Tibial nerve (tissue), 4 donors: ENCODE measurements around the gene ZNF622. TPM values are rescaled to one million over a fixed set of nuclear protein-coding genes. Genes with fewer than 3 reads are reported as not detected.

Source experiments
- DNase-seq, 2 donors: peaks; one replicate each; pipeline ENCODE4 v3.0.0-alpha.2; 2019; ENCODE audit warnings: low spot score in 2 of 2
- H3K27ac ChIP-seq, 4 donors: fragments of 200-600 bp; sonication (generic) in 3 of 4; one replicate each; pipeline ENCODE4 v1.5.1; 2017 to 2019; ENCODE audit warnings: mild to moderate bottlenecking in 1 of 4
- H3K27me3 ChIP-seq, 2 donors: fragments of 200-600 bp; sonication (generic) in 1 of 2; one replicate each; pipeline versions ENCODE4 v1.5.1 to v1.6.0; 2017 to 2019
- H3K36me3 ChIP-seq, 3 donors: fragments of 200-600 bp; sonication (generic); one replicate each; pipeline ENCODE4 v1.5.1; 2018 to 2019
- H3K4me1 ChIP-seq, 4 donors: fragments of 200-600 bp; sonication (generic) in 3 of 4; one replicate each; pipeline ENCODE4 v1.5.1; 2017 to 2019
- H3K4me3 ChIP-seq, 4 donors: fragments of 200-600 bp; sonication (generic) in 3 of 4; one replicate each; pipeline ENCODE4 v1.5.1; 2017 to 2019; ENCODE audit warnings: mild to moderate bottlenecking in 1 of 4, moderate library complexity in 1 of 4
- H3K9me3 ChIP-seq, 4 donors: fragments of 200-600 bp; sonication (generic) in 3 of 4; one replicate each; pipeline ENCODE4 v1.5.1; 2017 to 2019
- EP300 ChIP-seq, 2 donors: sonication (generic); formaldehyde crosslinking; IDR thresholded peaks; one replicate each; pipeline ENCODE4 v1.6.1; 2017; ENCODE audit warnings: antibody characterized with exemption in 2 of 2, mild to moderate bottlenecking in 1 of 2
- POLR2A ChIP-seq, 2 donors: fragments of 450-650 bp; IDR thresholded peaks; one replicate each; pipeline ENCODE4 v1.6.1; 2017; ENCODE audit warnings: antibody characterized with exemption in 2 of 2, mild to moderate bottlenecking in 2 of 2, moderate library complexity in 2 of 2
- WGBS, 2 donors: methylation state at CpG; one replicate each; pipeline ENCODE4 v1.1.5; 2018; 5-methylcytosine and 5-hydroxymethylcytosine counted together
- total RNA-seq, 4 donors: library from RNA; depleted of rRNA; stranded (reverse); fragments of >200 nt; gene quantifications; one replicate each; pipeline ENCODE4 v1.1.0, GENCODE V29; 2016
- TF ChIP-seq, protein P1 (sequence below), 5 experiments: fragments of 200-600 bp in 3 of 5; fragments of 450-650 bp in 2 of 5; sonication (generic) in 3 of 5; IDR thresholded peaks; one replicate each; pipeline ENCODE4 v1.5.1; 2016 to 2019; ENCODE audit warnings: antibody characterized with exemption in 5 of 5, mild to moderate bottlenecking in 3 of 5, moderate library complexity in 2 of 5

ZNF622 gene
- total RNA-seq, 4 donors from 2014 or later: 16.6 to 26.4 (median 23.8) TPM

DNA sequence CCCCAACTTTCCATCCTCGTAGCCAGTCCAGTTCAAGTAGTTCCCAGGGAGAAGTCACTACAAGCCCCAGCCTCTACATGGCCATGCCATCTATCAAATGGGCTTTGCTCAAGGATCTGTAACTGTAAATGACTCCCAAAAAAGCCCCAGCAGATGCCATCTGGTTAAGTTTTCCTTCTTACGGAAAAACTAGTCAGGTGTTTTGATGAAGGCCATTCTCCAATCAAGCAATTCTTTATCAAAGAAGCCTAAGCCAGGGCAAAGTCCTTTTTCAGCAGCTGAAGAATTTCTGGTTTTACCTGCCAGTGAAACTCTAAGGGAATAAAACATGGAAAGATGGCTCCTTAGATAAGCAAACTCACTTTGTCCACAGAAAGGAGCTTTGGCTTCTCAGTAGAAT, 21.9 kb upstream of the ZNF622 start:
- Histone ChIP-seq H3K9me3 (no peaks in the 10 kb centered on the region), H3K4me1 (peaks cover 0 to 5% (median 2%) of the 10 kb centered on the region in 4 donors)
- WGBS, 2 donors: 84 to 94% methylated on average over 2 of the region's 2 CpGs

DNA sequence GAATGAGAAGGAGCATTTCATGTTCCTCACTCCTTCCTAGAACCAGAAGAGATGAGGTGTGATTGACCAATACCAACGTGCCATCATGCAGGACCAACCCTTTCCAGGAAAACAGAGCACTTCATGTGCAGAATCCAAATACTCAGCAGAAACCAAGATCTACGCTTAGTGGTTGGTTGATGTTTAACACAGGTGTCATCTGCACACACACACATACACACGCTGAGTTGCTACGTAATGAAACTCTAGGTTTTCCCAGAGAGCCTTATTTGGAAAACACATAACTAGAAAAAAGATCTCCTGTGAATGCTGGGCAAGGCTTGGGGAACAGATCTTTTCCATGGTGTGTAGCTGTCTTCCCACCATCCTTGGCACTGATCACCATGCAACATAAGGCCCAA, 21.1 kb upstream of the ZNF622 start:
- 73 to 78% methylated on average over 4 of the region's 4 CpGs for WGBS, 2 donors
- Histone ChIP-seq H3K27ac (no peak overlapping the region), H3K36me3 (no peaks in the 10 kb centered on the region), H3K4me3 (no peak overlapping the region), H3K27me3 (no peaks in the 10 kb centered on the region), H3K9me3 (no peaks in the 10 kb centered on the region), H3K4me1 (peaks cover 0 to 5% (median 2%) of the 10 kb centered on the region in 4 donors)
- TF ChIP-seq, protein P1, sequence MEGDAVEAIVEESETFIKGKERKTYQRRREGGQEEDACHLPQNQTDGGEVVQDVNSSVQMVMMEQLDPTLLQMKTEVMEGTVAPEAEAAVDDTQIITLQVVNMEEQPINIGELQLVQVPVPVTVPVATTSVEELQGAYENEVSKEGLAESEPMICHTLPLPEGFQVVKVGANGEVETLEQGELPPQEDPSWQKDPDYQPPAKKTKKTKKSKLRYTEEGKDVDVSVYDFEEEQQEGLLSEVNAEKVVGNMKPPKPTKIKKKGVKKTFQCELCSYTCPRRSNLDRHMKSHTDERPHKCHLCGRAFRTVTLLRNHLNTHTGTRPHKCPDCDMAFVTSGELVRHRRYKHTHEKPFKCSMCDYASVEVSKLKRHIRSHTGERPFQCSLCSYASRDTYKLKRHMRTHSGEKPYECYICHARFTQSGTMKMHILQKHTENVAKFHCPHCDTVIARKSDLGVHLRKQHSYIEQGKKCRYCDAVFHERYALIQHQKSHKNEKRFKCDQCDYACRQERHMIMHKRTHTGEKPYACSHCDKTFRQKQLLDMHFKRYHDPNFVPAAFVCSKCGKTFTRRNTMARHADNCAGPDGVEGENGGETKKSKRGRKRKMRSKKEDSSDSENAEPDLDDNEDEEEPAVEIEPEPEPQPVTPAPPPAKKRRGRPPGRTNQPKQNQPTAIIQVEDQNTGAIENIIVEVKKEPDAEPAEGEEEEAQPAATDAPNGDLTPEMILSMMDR (IDR thresholded peaks at IDR 0.05): no peak
- TF ChIP-seq EP300 (IDR thresholded peaks at IDR 0.05) (no peak), POLR2A (IDR thresholded peaks at IDR 0.05) (no peak)
- DNase-seq: no peak

More for the DNA sequence above, 21.9 kb upstream of the ZNF622 start:
- DNase-seq: no peak
- Histone ChIP-seq H3K27me3 (no peaks in the 10 kb centered on the region), H3K27ac (no peak overlapping the region), H3K36me3 (no peaks in the 10 kb centered on the region), H3K4me3 (no peak overlapping the region)
- TF ChIP-seq, protein P1 (IDR thresholded peaks at IDR 0.05): no peak
- TF ChIP-seq POLR2A (IDR thresholded peaks at IDR 0.05): no peak
- no peak for TF ChIP-seq EP300 (IDR thresholded peaks at IDR 0.05)

DNA sequence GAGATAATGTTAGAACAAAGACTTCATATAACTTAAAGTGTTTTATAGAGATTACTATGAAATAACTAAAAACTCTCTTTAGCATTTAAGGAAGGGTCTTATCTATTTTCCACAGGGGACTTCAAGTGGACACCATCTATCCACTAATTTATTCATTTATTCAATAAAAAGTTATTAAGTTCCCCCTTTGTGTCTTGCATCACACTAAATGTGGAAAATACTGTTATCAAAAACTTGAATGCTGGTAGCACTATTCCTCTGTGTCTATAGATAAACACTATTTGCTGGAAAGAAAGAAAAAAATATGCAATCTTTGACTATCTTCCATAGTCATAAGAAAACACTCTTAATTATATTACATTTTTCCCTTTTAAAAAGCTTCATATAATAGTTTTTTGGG, 20.1 kb upstream of the ZNF622 start:
- no peak overlapping the region for H3K4me3 ChIP-seq
- no peak for DNase-seq
- no peak for TF ChIP-seq POLR2A (IDR thresholded peaks at IDR 0.05)
- no peak for TF ChIP-seq EP300 (IDR thresholded peaks at IDR 0.05)
- TF ChIP-seq, protein P1 (IDR thresholded peaks at IDR 0.05): no peak
- H3K9me3 ChIP-seq: no peaks in the 10 kb centered on the region
- no peak overlapping the region for H3K27ac ChIP-seq
- no peaks in the 10 kb centered on the region for H3K27me3 ChIP-seq
- H3K4me1 ChIP-seq: peaks cover 0 to 5% (median 2%) of the 10 kb centered on the region in 4 donors
- no peaks in the 10 kb centered on the region for H3K36me3 ChIP-seq

GRCh38 chr5:16484081-16484480, 18.5 kb upstream of the ZNF622 start:
- H3K4me3 ChIP-seq: no peak overlapping the region
- no peak for DNase-seq
- 79 to 83% methylated on average over 1 of the region's 1 CpG for WGBS, 2 donors
- no peaks in the 10 kb centered on the region for H3K9me3 ChIP-seq
- no peaks in the 10 kb centered on the region for H3K4me1 ChIP-seq
- H3K27ac ChIP-seq: no peak overlapping the region
- H3K27me3 ChIP-seq: no peaks in the 10 kb centered on the region
- H3K36me3 ChIP-seq: no peaks in the 10 kb centered on the region
- TF ChIP-seq EP300 (IDR thresholded peaks at IDR 0.05): no peak
- no peak for TF ChIP-seq POLR2A (IDR thresholded peaks at IDR 0.05)
- TF ChIP-seq, protein P1 (IDR thresholded peaks at IDR 0.05): no peak

- Histone ChIP-seq H3K9me3 (no peaks in the 10 kb centered on the region), H3K27ac (no peak overlapping the region), H3K27me3 (no peaks in the 10 kb centered on the region), H3K36me3 (no peaks in the 10 kb centered on the region), H3K4me1 (no peaks in the 10 kb centered on the region), H3K4me3 (no peak overlapping the region)
- TF ChIP-seq, protein P1 (IDR thresholded peaks at IDR 0.05): no peak
- no peak for TF ChIP-seq POLR2A (IDR thresholded peaks at IDR 0.05)
- no peak for TF ChIP-seq EP300 (IDR thresholded peaks at IDR 0.05)
- DNase-seq: no peak
Measured at GRCh38 chr5:16483361-16483760, 17.8 kb upstream of the ZNF622 start.
